ENCODE measurements around the gene KAT2B. TPM values are rescaled to one million over a fixed set of nuclear protein-coding genes. Genes with fewer than 3 reads are reported as not detected.

The KAT2B gene
- total RNA-seq, 2 donors from 2014 or later: 16.4 to 31.7 TPM

- Histone ChIP-seq H3K4me1 (replicated peaks) (no peaks in the 10 kb centered on the region), H3K4me3 (no peak overlapping the region), H3K27ac (no peak overlapping the region), H3K36me3 (no peaks in the 10 kb centered on the region), H3K27me3 (replicated peaks; ENCODE audit: insufficient read depth) (no peaks in the 10 kb centered on the region), H3K9me3 (no peaks in the 10 kb centered on the region)
- intact Hi-C loops (cut with DNase I): no loop called here
- TF ChIP-seq, protein P1, sequence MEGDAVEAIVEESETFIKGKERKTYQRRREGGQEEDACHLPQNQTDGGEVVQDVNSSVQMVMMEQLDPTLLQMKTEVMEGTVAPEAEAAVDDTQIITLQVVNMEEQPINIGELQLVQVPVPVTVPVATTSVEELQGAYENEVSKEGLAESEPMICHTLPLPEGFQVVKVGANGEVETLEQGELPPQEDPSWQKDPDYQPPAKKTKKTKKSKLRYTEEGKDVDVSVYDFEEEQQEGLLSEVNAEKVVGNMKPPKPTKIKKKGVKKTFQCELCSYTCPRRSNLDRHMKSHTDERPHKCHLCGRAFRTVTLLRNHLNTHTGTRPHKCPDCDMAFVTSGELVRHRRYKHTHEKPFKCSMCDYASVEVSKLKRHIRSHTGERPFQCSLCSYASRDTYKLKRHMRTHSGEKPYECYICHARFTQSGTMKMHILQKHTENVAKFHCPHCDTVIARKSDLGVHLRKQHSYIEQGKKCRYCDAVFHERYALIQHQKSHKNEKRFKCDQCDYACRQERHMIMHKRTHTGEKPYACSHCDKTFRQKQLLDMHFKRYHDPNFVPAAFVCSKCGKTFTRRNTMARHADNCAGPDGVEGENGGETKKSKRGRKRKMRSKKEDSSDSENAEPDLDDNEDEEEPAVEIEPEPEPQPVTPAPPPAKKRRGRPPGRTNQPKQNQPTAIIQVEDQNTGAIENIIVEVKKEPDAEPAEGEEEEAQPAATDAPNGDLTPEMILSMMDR (IDR thresholded peaks at IDR 0.05): no peak
- TF ChIP-seq POLR2A (IDR thresholded peaks at IDR 0.05) (no peak), POLR2AphosphoS5 (IDR thresholded peaks at IDR 0.05) (no peak)
- no peak for DNase-seq (ENCODE audit: low spot score)
- 94% methylated on average over 7 of the region's 7 CpGs for WGBS
Observed at GRCh38 chr3:20194793-20195460, 154.7 kb downstream of the KAT2B start.

DNA sequence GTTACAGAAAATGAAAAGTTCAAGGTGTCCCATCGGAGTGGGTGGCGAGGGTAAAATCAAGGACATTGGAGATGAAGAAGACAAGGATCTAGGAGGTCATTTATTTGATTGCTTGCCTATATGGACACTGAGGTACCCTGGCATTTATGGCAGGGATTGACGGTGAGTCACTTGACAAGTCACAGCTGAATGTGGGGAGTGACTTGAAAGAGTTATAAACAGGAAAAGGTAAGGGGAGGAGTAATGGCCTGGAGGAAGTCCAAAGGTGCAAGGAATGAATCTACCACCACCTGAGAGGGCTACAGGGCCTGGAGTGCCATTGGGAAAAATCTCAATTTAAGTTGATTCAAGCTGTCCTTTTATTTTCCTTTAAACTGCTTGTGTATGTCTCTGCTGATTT is 157.5 kb downstream of the KAT2B start:
- no peaks in the 10 kb centered on the region for H3K27me3 ChIP-seq (replicated peaks; ENCODE audit: insufficient read depth)
- DNase-seq (ENCODE audit: low spot score): no peak
- intact Hi-C loops (cut with DNase I): no loop called here
- no peak overlapping the region for H3K4me3 ChIP-seq
- H3K4me1 ChIP-seq (replicated peaks): no peaks in the 10 kb centered on the region
- 82% methylated on average over 3 of the region's 3 CpGs for WGBS
- H3K9me3 ChIP-seq: no peaks in the 10 kb centered on the region
- H3K36me3 ChIP-seq: no peaks in the 10 kb centered on the region
- TF ChIP-seq POLR2AphosphoS5 (IDR thresholded peaks at IDR 0.05) (no peak), POLR2A (IDR thresholded peaks at IDR 0.05) (no peak)
- TF ChIP-seq, protein P1 (IDR thresholded peaks at IDR 0.05): no peak
- no peak overlapping the region for H3K27ac ChIP-seq

DNA sequence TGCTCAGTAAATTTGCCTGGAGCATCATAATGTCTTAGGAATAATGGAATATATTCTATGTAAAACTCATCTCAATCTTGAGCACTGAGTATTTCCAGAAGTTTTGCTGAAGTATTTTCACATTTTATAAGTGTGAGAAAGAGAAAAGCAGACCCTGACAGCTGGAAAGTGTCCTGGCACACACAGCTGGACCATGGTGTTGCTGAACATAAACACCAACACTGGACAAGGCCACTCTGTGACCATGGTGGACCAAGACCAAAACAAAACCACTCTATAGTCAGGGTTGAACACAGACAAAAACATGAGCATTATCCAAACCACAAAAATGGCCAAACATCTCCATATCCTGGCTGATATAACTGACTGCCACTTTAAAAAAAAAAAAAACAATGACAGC is 160.9 kb downstream of the KAT2B start:
- no peaks in the 10 kb centered on the region for H3K27me3 ChIP-seq (replicated peaks; ENCODE audit: insufficient read depth)
- no peak for DNase-seq (ENCODE audit: low spot score)
- intact Hi-C loops (cut with DNase I): no loop called here
- H3K27ac ChIP-seq: no peak overlapping the region
- no peak overlapping the region for H3K4me3 ChIP-seq
- H3K4me1 ChIP-seq (replicated peaks): no peaks in the 10 kb centered on the region
- H3K9me3 ChIP-seq: no peaks in the 10 kb centered on the region
- no peak for TF ChIP-seq POLR2A (IDR thresholded peaks at IDR 0.05)
- no peaks in the 10 kb centered on the region for H3K36me3 ChIP-seq

Small RNA genes within 50 kb of the gene (microRNA-seq; reads per million reads assigned to microRNA genes)
- gene MIR3135A: 0.34 reads per million

Small RNA genes within 50 kb of the gene (small RNA-seq; reads per million reads assigned to genes)
- gene MIR3135A: 0.09 to 0.10 reads per million in 2 donors
- gene RNU4-85P: 0 reads per million in 2 donors
- gene RPL39P18: 0 reads per million in 2 donors

Other genes starting within 250 kb of the KAT2B start
- 1 to 10 TPM in 1 of 2 donors, under 1 TPM in 1; 0.96 to 4.1 TPM for gene EFHB, start 106.2 kb upstream of the KAT2B start, total RNA-seq
- gene RAB5A, start 93.3 kb upstream of the KAT2B start, total RNA-seq: 10 to 100 TPM; 55.4 to 61.5 TPM
- gene PP2D1, start 28.2 kb upstream of the KAT2B start, total RNA-seq: under 1 TPM in 1 of 2 donors, not detected in 1; 0.97 TPM
- 1 to 10 TPM in 1 of 2 donors, under 1 TPM in 1; 0.41 to 7.3 TPM for gene SGO1, start 145.8 kb downstream of the KAT2B start, total RNA-seq